ENCODE results near the gene TCFL5.

Gene TCFL5

GRCh38 chr20:62797671-62798532, 63.7 kb downstream of the TCFL5 start:
- DNase-seq (ENCODE audit: low read depth in 2 of 2): no peak

- DNase-seq (ENCODE audit: low read depth in 2 of 2): no peak
These were observed 64.7 kb downstream of the TCFL5 start for GRCh38 chr20:62796699-62797491.

- no peak for DNase-seq (ENCODE audit: low read depth in 2 of 2)
These were observed 66.4 kb downstream of the TCFL5 start for GRCh38 chr20:62795023-62795761.

- DNase-seq (ENCODE audit: low read depth in 2 of 2): peak; percentile 91
These were observed 67.5 kb downstream of the TCFL5 start for GRCh38 chr20:62794007-62794724.

GRCh38 chr20:62793757-62794006, 67.9 kb downstream of the TCFL5 start:
- no peak for DNase-seq (ENCODE audit: low read depth in 2 of 2)

GRCh38 chr20:62792940-62793756, 68.5 kb downstream of the TCFL5 start:
- DNase-seq (ENCODE audit: low read depth in 2 of 2): no peak

GRCh38 chr20:62792182-62792939, 69.3 kb downstream of the TCFL5 start:
- no peak for DNase-seq (ENCODE audit: low read depth in 2 of 2)

- DNase-seq (ENCODE audit: low read depth in 2 of 2): peak; percentile 78 to 81
These were observed 70.1 kb downstream of the TCFL5 start for GRCh38 chr20:62791301-62792181.
